SK-N-SH (cell line): ENCODE results near the gene STARD7. TPM values are rescaled to one million over a fixed set of nuclear protein-coding genes. Genes with fewer than 3 reads are reported as not detected.

Experiments used
- CTCF ChIA-PET: fragments of 300-600, 350-600 bp; formaldehyde crosslinking; extraction: SDS; loops from one replicate; lab custom pipeline; 2021; lab: Yijun Ruan, JAX
- POLR2A ChIA-PET: fragments of 350-600 bp; sonication (Branson Sonifier 250); formaldehyde crosslinking; extraction: SDS; loops from one replicate; lab custom pipeline; 2020; ENCODE audit warnings: antibody characterized with exemption, inconsistent platforms; lab: Yijun Ruan, JAX
- DNase-seq: peaks from one replicate; pipeline ENCODE4 v3.0.0; 2012
- H2AFZ ChIP-seq: fragments of 200-600 bp; sonication (generic); 2 replicates; pipeline ENCODE4 v1.8.1; 2016; ENCODE audit warnings: antibody characterized with exemption, mild to moderate bottlenecking, low read depth
- H3F3A ChIP-seq: fragments of 200-600 bp; sonication (generic); replicated peaks from 2 replicates; pipeline ENCODE3; 2016; ENCODE audit warnings: antibody characterized with exemption, mild to moderate bottlenecking; ENCODE audit not compliant: insufficient read depth
- H3K27ac ChIP-seq, 2 experiments: fragments of 200-500 bp in 1 of 2; fragments of 200-600 bp in 1 of 2; sonication (Bioruptor generic) in 1 of 2; sonication (generic), shearing (Covaris generic) in 1 of 2; 2 replicates each; pipeline versions ENCODE4 v1.5.1 to v1.6.1; 2014 to 2016; ENCODE audit warnings: low read depth in 2 of 2, inconsistent platforms in 1 of 2, low read length in 1 of 2, mild to moderate bottlenecking in 1 of 2, mixed read lengths in 1 of 2
- H3K27me3 ChIP-seq: fragments of 200-600 bp; sonication (generic), shearing (Covaris generic); 2 replicates; pipeline ENCODE4 v1.6.1; 2016; ENCODE audit warnings: mixed run types; ENCODE audit not compliant: insufficient read depth
- H3K36me3 ChIP-seq, 2 experiments: fragments of 200-500 bp in 1 of 2; fragments of 200-600 bp in 1 of 2; sonication (Bioruptor generic) in 1 of 2; sonication (generic) in 1 of 2; replicated peaks in 1 of 2; 2 replicates each; pipeline versions ENCODE3 to v1.5.1; 2014 to 2016; ENCODE audit warnings: low read length in 1 of 2, mild to moderate bottlenecking in 1 of 2; ENCODE audit not compliant: insufficient read depth in 2 of 2, control insufficient read depth in 1 of 2
- H3K4me1 ChIP-seq, 2 experiments: fragments of 200-500 bp in 1 of 2; fragments of 200-600 bp in 1 of 2; sonication (Bioruptor generic) in 1 of 2; sonication (generic), shearing (Covaris generic) in 1 of 2; 2 replicates each; pipeline versions ENCODE4 v1.5.1 to v1.6.1; 2014 to 2016; ENCODE audit warnings: low read depth in 1 of 2, low read length in 1 of 2, mixed run types in 1 of 2; ENCODE audit not compliant: insufficient read depth in 2 of 2, control insufficient read depth in 1 of 2
- H3K4me2 ChIP-seq: fragments of 200-600 bp; sonication (generic), shearing (Covaris generic); 2 replicates; pipeline ENCODE4 v1.6.1; 2017; ENCODE audit warnings: mixed run types
- H3K4me3 ChIP-seq, 2 experiments: fragments of 200-500 bp in 1 of 2; fragments of 200-600 bp in 1 of 2; sonication (Bioruptor generic) in 1 of 2; sonication (generic), shearing (Covaris generic) in 1 of 2; 2 replicates each; pipeline versions ENCODE4 v1.5.1 to v1.8.1; 2014 to 2016; ENCODE audit warnings: low read depth in 2 of 2, inconsistent platforms in 1 of 2, low read length in 1 of 2, mild to moderate bottlenecking in 1 of 2, mixed read lengths in 1 of 2, moderate library complexity in 1 of 2
- H3K79me2 ChIP-seq: fragments of 200-600 bp; sonication (generic); 2 replicates; pipeline ENCODE4 v1.8.1; 2017; ENCODE audit warnings: mild to moderate bottlenecking; ENCODE audit not compliant: insufficient read depth
- H3K9ac ChIP-seq: fragments of 200-600 bp; sonication (generic); 2 replicates; pipeline ENCODE4 v1.6.1; 2017; ENCODE audit warnings: mixed run types
- H3K9me2 ChIP-seq: fragments of 200-600 bp; sonication (generic); 2 replicates; pipeline ENCODE4 v1.6.1; 2017; ENCODE audit warnings: mixed run types
- H3K9me3 ChIP-seq: fragments of 200-600 bp; sonication (generic); 2 replicates; pipeline ENCODE4 v1.6.1; 2017; ENCODE audit warnings: mixed run types, mild to moderate bottlenecking, moderate library complexity
- H4K20me1 ChIP-seq: fragments of 200-600 bp; sonication (generic); 2 replicates; pipeline ENCODE4 v1.6.1; 2017; ENCODE audit warnings: mild to moderate bottlenecking, mixed run types; ENCODE audit not compliant: insufficient read depth
- ELF1 ChIP-seq: IDR thresholded peaks from 2 replicates; pipeline ENCODE4 v1.4.0; 2012
- EP300 ChIP-seq, 2 experiments: IDR thresholded peaks; 2 replicates each; pipeline versions ENCODE4 v1.4.0 to v1.6.1; 2012; ENCODE audit warnings: borderline replicate concordance in 1 of 2, low read depth in 1 of 2, low read length in 1 of 2
- EZH2phosphoT487 ChIP-seq: fragments of 200-600 bp; sonication (generic); IDR thresholded peaks from 2 replicates; pipeline ENCODE4 v1.6.1; 2017; ENCODE audit warnings: low read depth, mixed run types, mild to moderate bottlenecking, antibody characterized with exemption, moderate library complexity, borderline replicate concordance
- FOXM1 ChIP-seq: IDR thresholded peaks from 2 replicates; pipeline ENCODE4 v1.4.0; 2012; ENCODE audit warnings: low read depth, mild to moderate bottlenecking
- GATA2 ChIP-seq: sonication (generic); formaldehyde crosslinking; IDR thresholded peaks from 2 replicates; pipeline ENCODE4 v1.5.0; 2020; ENCODE audit warnings: mild to moderate bottlenecking, missing genetic modification reagents
- MEF2A ChIP-seq: IDR thresholded peaks from 2 replicates; pipeline ENCODE4 v1.4.0; 2012; ENCODE audit warnings: low read depth, borderline replicate concordance
- NFIC ChIP-seq: IDR thresholded peaks from 2 replicates; pipeline ENCODE4 v1.4.0; 2012; ENCODE audit warnings: borderline replicate concordance
- PBX3 ChIP-seq: IDR thresholded peaks from 2 replicates; pipeline ENCODE4; 2012
- POLR2AphosphoS5 ChIP-seq: IDR thresholded peaks from 2 replicates; pipeline ENCODE4 v1.6.1; 2012; ENCODE audit warnings: low read depth, low read length
- RAD21 ChIP-seq: IDR thresholded peaks from 2 replicates; pipeline ENCODE4 v1.6.1; 2012; ENCODE audit warnings: mild to moderate bottlenecking, low read length
- REST ChIP-seq: IDR thresholded peaks from 2 replicates; pipeline ENCODE4 v1.6.1; 2012; ENCODE audit warnings: mild to moderate bottlenecking, low read depth, low read length, moderate library complexity
- RXRA ChIP-seq: IDR thresholded peaks from 2 replicates; pipeline ENCODE4 v1.4.0; 2012; ENCODE audit warnings: low read depth, mild to moderate bottlenecking, borderline replicate concordance
- SMC3 ChIP-seq: IDR thresholded peaks from 2 replicates; pipeline ENCODE4 v1.6.1; 2012; ENCODE audit warnings: low read depth, low read length, improper control_type of control experiment
- TEAD4 ChIP-seq: IDR thresholded peaks from 2 replicates; pipeline ENCODE4 v1.4.0; 2012; ENCODE audit warnings: mild to moderate bottlenecking, borderline replicate concordance; ENCODE audit not compliant: insufficient read depth
- USF2 ChIP-seq: fragments of 150-350 bp; IDR thresholded peaks from 2 replicates; pipeline ENCODE4 v1.6.1; 2017; ENCODE audit warnings: antibody characterized with exemption, low read length, low read depth, borderline replicate concordance
- YY1 ChIP-seq: IDR thresholded peaks from 2 replicates; pipeline ENCODE4 v1.4.0; 2012; ENCODE audit warnings: low read depth, mild to moderate bottlenecking
- WGBS: methylation state at CpG from one replicate; pipeline ENCODE4 v1.1.6; 2017; ENCODE audit warnings: low lambda C conversion rate; 5-methylcytosine and 5-hydroxymethylcytosine counted together
- polyA plus RNA-seq, 3 experiments: library from polyadenylated mRNA; depleted of rRNA; stranded (reverse); fragments of >200 nt; gene quantifications; 2 replicates each; pipeline ENCODE4 v1.2.3, GENCODE V29; 2012
- TF ChIP-seq, protein P1 (sequence below): IDR thresholded peaks from 2 replicates; pipeline ENCODE4 v1.4.0; 2012; ENCODE audit warnings: low read depth, borderline replicate concordance
- TF ChIP-seq, protein P2 (sequence below): fragments of 150-350 bp; IDR thresholded peaks from 2 replicates; pipeline ENCODE4 v1.6.1; 2016; ENCODE audit warnings: mild to moderate bottlenecking, low read depth, low read length
- TF ChIP-seq, protein P3 (sequence below): IDR thresholded peaks from 2 replicates; pipeline ENCODE4 v1.4.0; 2012; ENCODE audit warnings: low read depth

Gene STARD7
- polyA plus RNA-seq, 1 of the 3 experiments (the other 2 are of a cell fraction), result 36.1 TPM

DNA sequence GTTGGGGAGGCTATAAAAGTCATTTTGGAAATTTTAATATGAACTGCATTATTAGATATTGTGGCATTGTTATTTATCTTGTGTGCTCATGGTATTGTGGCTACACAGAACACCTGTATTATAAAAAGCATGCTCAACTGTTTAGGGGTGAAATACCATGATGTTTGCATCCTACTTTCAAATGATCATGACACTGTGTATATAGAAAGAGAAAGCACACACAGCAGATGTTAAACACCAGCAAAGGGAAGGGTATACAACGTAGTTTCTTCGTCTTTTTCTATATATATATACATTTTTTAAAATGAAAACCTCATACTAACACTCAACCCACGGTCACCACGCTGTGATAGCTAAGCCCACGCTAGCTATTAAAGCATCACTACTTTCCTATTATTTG, 27.1 kb downstream of the STARD7 start:
- Histone ChIP-seq H3K9ac (no peak overlapping the region), H3K27me3 (no peaks in the 10 kb centered on the region), H3K27ac (no peak overlapping the region), H3K4me1 (no peaks in the 10 kb centered on the region; a peak in 1 of 4 replicates), H2AFZ (no peak overlapping the region), H4K20me1 (no peaks in the 10 kb centered on the region), H3K9me3 (no peaks in the 10 kb centered on the region), H3K4me3 (no peak overlapping the region), H3K9me2 (no peaks in the 10 kb centered on the region), H3F3A (peaks cover 6% of the 10 kb centered on the region), H3K79me2 (no peaks in the 10 kb centered on the region), H3K36me3 (peaks cover 14 to 25% of the 10 kb centered on the region in 2 experiments), H3K4me2 (no peak overlapping the region)
- DNase-seq, result no peak
- 89% methylated on average over 5 of the region's 5 CpGs for WGBS
- TF ChIP-seq YY1, result no peak
- TF ChIP-seq GATA2 (CRISPR knock-in tag), result no peak
- no peak for TF ChIP-seq RXRA
- TF ChIP-seq ELF1, result no peak
- no peak for TF ChIP-seq NFIC
- TF ChIP-seq, protein P1, sequence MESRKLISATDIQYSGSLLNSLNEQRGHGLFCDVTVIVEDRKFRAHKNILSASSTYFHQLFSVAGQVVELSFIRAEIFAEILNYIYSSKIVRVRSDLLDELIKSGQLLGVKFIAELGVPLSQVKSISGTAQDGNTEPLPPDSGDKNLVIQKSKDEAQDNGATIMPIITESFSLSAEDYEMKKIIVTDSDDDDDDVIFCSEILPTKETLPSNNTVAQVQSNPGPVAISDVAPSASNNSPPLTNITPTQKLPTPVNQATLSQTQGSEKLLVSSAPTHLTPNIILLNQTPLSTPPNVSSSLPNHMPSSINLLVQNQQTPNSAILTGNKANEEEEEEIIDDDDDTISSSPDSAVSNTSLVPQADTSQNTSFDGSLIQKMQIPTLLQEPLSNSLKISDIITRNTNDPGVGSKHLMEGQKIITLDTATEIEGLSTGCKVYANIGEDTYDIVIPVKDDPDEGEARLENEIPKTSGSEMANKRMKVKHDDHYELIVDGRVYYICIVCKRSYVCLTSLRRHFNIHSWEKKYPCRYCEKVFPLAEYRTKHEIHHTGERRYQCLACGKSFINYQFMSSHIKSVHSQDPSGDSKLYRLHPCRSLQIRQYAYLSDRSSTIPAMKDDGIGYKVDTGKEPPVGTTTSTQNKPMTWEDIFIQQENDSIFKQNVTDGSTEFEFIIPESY, result no peak
- no peak for TF ChIP-seq TEAD4
- TF ChIP-seq REST, result no peak
- TF ChIP-seq EP300 (IDR thresholded peaks at IDR 0.05; ENCODE audit: borderline replicate concordance in 1 of 2, low read depth in 1 of 2, low read length in 1 of 2), result no peak
- no peak for TF ChIP-seq SMC3
- no peak for TF ChIP-seq EZH2phosphoT487
- TF ChIP-seq RAD21, result no peak
- no peak for TF ChIP-seq USF2
- TF ChIP-seq, protein P2, sequence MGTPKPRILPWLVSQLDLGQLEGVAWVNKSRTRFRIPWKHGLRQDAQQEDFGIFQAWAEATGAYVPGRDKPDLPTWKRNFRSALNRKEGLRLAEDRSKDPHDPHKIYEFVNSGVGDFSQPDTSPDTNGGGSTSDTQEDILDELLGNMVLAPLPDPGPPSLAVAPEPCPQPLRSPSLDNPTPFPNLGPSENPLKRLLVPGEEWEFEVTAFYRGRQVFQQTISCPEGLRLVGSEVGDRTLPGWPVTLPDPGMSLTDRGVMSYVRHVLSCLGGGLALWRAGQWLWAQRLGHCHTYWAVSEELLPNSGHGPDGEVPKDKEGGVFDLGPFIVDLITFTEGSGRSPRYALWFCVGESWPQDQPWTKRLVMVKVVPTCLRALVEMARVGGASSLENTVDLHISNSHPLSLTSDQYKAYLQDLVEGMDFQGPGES, result no peak
- TF ChIP-seq PBX3, result no peak
- TF ChIP-seq POLR2AphosphoS5, result no peak
- TF ChIP-seq, protein P3, sequence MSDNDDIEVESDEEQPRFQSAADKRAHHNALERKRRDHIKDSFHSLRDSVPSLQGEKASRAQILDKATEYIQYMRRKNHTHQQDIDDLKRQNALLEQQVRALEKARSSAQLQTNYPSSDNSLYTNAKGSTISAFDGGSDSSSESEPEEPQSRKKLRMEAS, result no peak
- no peak for TF ChIP-seq FOXM1
- TF ChIP-seq MEF2A, result no peak
- ChIA-PET CTCF (interaction anchor here (1.0 to 6.0 kb wide), 6 partner anchors 7 to 189 kb away, joined by 4 to 37 read pairs (median 7); partner anchors contain the start of gene ASTL), POLR2A (no interaction called here)
